SK-N-SH treated with all-trans-retinoic acid at 6 μM for 48 hours (cell line): ENCODE results near the gene WDR59.

Source experiments
- ATAC-seq: fragments of 200-7000 bp; cut with Tn5 transposase; 3 replicates; pipeline ENCODE4 v1.9.1; 2020; ENCODE audit warnings: mild to moderate bottlenecking, moderate library complexity
- ARNTL ChIP-seq: fragments of 450-650 bp; formaldehyde crosslinking; IDR thresholded peaks from 2 replicates; pipeline ENCODE4 v1.5.0; 2020; ENCODE audit warnings: low read depth, mild to moderate bottlenecking, moderate library complexity, borderline replicate concordance
- BACH2 ChIP-seq: fragments of 250-450 bp; sonication (Bioruptor Pico); IDR thresholded peaks from 2 replicates; pipeline ENCODE4 v1.9.0; 2021; ENCODE audit warnings: mild to moderate bottlenecking, borderline replicate concordance
- CSDC2 ChIP-seq: fragments of 250-450 bp; sonication (Bioruptor Pico); IDR thresholded peaks from 2 replicates; pipeline ENCODE4 v1.5.0; 2020; ENCODE audit warnings: mild to moderate bottlenecking, moderate library complexity
- ESRRG ChIP-seq: fragments of 250-450 bp; sonication (Bioruptor Pico); IDR thresholded peaks from 2 replicates; pipeline ENCODE4 v1.6.1; 2021; ENCODE audit warnings: mild to moderate bottlenecking
- GLIS3 ChIP-seq: fragments of 250-450 bp; sonication (Bioruptor Pico); IDR thresholded peaks from 2 replicates; pipeline ENCODE4 v1.5.0; 2020; ENCODE audit warnings: mild to moderate bottlenecking, moderate library complexity
- ISL1 ChIP-seq: fragments of 250-450 bp; sonication (Bioruptor Pico); IDR thresholded peaks from 2 replicates; pipeline ENCODE4 v2.1.2; 2022; ENCODE audit warnings: mild to moderate bottlenecking, moderate library complexity
- PPARA ChIP-seq: fragments of 250-450 bp; sonication (Bioruptor Pico); IDR thresholded peaks from 2 replicates; pipeline ENCODE4 v1.5.0; 2020; ENCODE audit warnings: mild to moderate bottlenecking, borderline replicate concordance
- RARB ChIP-seq: fragments of 250-450 bp; sonication (Bioruptor Pico); IDR thresholded peaks from 2 replicates; pipeline ENCODE4 v1.8.0; 2021; ENCODE audit warnings: mild to moderate bottlenecking, moderate library complexity
- SNAI2 ChIP-seq: fragments of 250-450 bp; sonication (Bioruptor Pico); IDR thresholded peaks from 2 replicates; pipeline ENCODE4 v1.5.0; 2020; ENCODE audit warnings: mild to moderate bottlenecking, moderate library complexity
- TCF4 ChIP-seq: fragments of 250-450 bp; sonication (Bioruptor Pico); IDR thresholded peaks from 2 replicates; pipeline ENCODE4 v1.8.0; 2021; ENCODE audit warnings: mild to moderate bottlenecking, moderate library complexity, borderline replicate concordance
- TSHZ2 ChIP-seq: fragments of 250-450 bp; sonication (Bioruptor Pico); IDR thresholded peaks from 2 replicates; pipeline ENCODE4 v1.5.0; 2020; ENCODE audit warnings: mild to moderate bottlenecking, moderate library complexity
- ZFP3 ChIP-seq: fragments of 250-450 bp; sonication (Bioruptor Pico); IDR thresholded peaks from 2 replicates; pipeline ENCODE4 v1.5.0; 2020; ENCODE audit warnings: mild to moderate bottlenecking, moderate library complexity
- ZFP30 ChIP-seq: fragments of 450-650 bp; formaldehyde crosslinking; IDR thresholded peaks from 2 replicates; pipeline ENCODE4 v1.5.0; 2022; ENCODE audit warnings: mild to moderate bottlenecking, moderate library complexity
- ZNF565 ChIP-seq: fragments of 450-650 bp; formaldehyde crosslinking; conservative IDR thresholded peaks from 2 replicates; pipeline ENCODE4 v1.5.0; 2020; ENCODE audit warnings: low read depth, mild to moderate bottlenecking, moderate library complexity
- ZNF8 ChIP-seq: fragments of 450-650 bp; formaldehyde crosslinking; IDR thresholded peaks from 2 replicates; pipeline ENCODE4 v1.5.0; 2020; ENCODE audit warnings: mild to moderate bottlenecking, moderate library complexity
- TF ChIP-seq, protein P1 (sequence below): fragments of 250-450 bp; sonication (Bioruptor Pico); IDR thresholded peaks from 2 replicates; pipeline ENCODE4 v1.5.1; 2021; ENCODE audit warnings: mild to moderate bottlenecking, moderate library complexity
- TF ChIP-seq, protein P2 (sequence below): fragments of 250-450 bp; sonication (Bioruptor Pico); IDR thresholded peaks from 2 replicates; pipeline ENCODE4 v1.8.0; 2021; ENCODE audit warnings: low read depth, mild to moderate bottlenecking, moderate library complexity, borderline replicate concordance
- TF ChIP-seq, protein P3 (sequence below): fragments of 250-450 bp; sonication (Bioruptor Pico); IDR thresholded peaks from 2 replicates; pipeline ENCODE4 v1.5.1; 2020; ENCODE audit warnings: low read depth, mild to moderate bottlenecking, moderate library complexity
- TF ChIP-seq, protein P4 (sequence below): fragments of 250-450 bp; sonication (Bioruptor Pico); IDR thresholded peaks from 2 replicates; pipeline ENCODE4 v1.8.0; 2020; ENCODE audit warnings: mild to moderate bottlenecking, moderate library complexity, borderline replicate concordance

Gene WDR59

GRCh38 chr16:74868035-74868434, 116.9 kb downstream of the WDR59 start:
- TF ChIP-seq GLIS3 (CRISPR knock-in tag), result no peak
- no peak for TF ChIP-seq ZFP3 (CRISPR knock-in tag)
- TF ChIP-seq ZNF8 (CRISPR knock-in tag), result no peak
- no peak for TF ChIP-seq ESRRG (CRISPR knock-in tag)
- TF ChIP-seq PPARA (CRISPR knock-in tag), result no peak
- TF ChIP-seq ZFP30, result no peak
- no peak for TF ChIP-seq CSDC2
- no peak for TF ChIP-seq ZNF565
- no peak for TF ChIP-seq BACH2 (CRISPR knock-in tag)
- no peak for TF ChIP-seq TCF4 (CRISPR knock-in tag)
- no peak for ATAC-seq

- TF ChIP-seq TSHZ2 (CRISPR knock-in tag), result no peak
- TF ChIP-seq, protein P1, sequence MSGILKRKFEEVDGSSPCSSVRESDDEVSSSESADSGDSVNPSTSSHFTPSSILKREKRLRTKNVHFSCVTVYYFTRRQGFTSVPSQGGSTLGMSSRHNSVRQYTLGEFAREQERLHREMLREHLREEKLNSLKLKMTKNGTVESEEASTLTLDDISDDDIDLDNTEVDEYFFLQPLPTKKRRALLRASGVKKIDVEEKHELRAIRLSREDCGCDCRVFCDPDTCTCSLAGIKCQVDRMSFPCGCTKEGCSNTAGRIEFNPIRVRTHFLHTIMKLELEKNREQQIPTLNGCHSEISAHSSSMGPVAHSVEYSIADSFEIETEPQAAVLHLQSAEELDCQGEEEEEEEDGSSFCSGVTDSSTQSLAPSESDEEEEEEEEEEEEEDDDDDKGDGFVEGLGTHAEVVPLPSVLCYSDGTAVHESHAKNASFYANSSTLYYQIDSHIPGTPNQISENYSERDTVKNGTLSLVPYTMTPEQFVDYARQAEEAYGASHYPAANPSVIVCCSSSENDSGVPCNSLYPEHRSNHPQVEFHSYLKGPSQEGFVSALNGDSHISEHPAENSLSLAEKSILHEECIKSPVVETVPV, result no peak
- no peak for TF ChIP-seq ZFP3 (CRISPR knock-in tag)
- TF ChIP-seq, protein P2, sequence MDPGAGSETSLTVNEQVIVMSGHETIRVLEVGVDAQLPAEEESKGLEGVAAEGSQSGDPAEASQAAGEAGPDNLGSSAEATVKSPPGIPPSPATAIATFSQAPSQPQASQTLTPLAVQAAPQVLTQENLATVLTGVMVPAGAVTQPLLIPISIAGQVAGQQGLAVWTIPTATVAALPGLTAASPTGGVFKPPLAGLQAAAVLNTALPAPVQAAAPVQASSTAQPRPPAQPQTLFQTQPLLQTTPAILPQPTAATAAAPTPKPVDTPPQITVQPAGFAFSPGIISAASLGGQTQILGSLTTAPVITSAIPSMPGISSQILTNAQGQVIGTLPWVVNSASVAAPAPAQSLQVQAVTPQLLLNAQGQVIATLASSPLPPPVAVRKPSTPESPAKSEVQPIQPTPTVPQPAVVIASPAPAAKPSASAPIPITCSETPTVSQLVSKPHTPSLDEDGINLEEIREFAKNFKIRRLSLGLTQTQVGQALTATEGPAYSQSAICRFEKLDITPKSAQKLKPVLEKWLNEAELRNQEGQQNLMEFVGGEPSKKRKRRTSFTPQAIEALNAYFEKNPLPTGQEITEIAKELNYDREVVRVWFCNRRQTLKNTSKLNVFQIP, result no peak
- no peak for TF ChIP-seq ARNTL (CRISPR knock-in tag)
- no peak for TF ChIP-seq ISL1 (CRISPR knock-in tag)
- no peak for TF ChIP-seq ZFP30
- TF ChIP-seq, all 23 proteins: peak for 0
- ATAC-seq, result no peak
Observed at GRCh38 chr16:74867281-74867849, 117.6 kb downstream of the WDR59 start.

- TF ChIP-seq, protein P1, result no peak
- TF ChIP-seq ZNF565 (no peak), PPARA (CRISPR knock-in tag) (no peak), ISL1 (CRISPR knock-in tag) (no peak), ARNTL (CRISPR knock-in tag) (no peak), TSHZ2 (CRISPR knock-in tag) (no peak), ZFP30 (no peak), ZFP3 (CRISPR knock-in tag) (no peak), TCF4 (CRISPR knock-in tag) (no peak), SNAI2 (CRISPR knock-in tag) (no peak), RARB (CRISPR knock-in tag) (no peak), ESRRG (CRISPR knock-in tag) (no peak)
- TF ChIP-seq, protein P2, result no peak
- TF ChIP-seq, protein P3, sequence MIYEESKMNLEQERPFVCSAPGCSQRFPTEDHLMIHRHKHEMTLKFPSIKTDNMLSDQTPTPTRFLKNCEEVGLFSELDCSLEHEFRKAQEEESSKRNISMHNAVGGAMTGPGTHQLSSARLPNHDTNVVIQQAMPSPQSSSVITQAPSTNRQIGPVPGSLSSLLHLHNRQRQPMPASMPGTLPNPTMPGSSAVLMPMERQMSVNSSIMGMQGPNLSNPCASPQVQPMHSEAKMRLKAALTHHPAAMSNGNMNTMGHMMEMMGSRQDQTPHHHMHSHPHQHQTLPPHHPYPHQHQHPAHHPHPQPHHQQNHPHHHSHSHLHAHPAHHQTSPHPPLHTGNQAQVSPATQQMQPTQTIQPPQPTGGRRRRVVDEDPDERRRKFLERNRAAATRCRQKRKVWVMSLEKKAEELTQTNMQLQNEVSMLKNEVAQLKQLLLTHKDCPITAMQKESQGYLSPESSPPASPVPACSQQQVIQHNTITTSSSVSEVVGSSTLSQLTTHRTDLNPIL (CRISPR knock-in tag), result no peak
- TF ChIP-seq, protein P4, sequence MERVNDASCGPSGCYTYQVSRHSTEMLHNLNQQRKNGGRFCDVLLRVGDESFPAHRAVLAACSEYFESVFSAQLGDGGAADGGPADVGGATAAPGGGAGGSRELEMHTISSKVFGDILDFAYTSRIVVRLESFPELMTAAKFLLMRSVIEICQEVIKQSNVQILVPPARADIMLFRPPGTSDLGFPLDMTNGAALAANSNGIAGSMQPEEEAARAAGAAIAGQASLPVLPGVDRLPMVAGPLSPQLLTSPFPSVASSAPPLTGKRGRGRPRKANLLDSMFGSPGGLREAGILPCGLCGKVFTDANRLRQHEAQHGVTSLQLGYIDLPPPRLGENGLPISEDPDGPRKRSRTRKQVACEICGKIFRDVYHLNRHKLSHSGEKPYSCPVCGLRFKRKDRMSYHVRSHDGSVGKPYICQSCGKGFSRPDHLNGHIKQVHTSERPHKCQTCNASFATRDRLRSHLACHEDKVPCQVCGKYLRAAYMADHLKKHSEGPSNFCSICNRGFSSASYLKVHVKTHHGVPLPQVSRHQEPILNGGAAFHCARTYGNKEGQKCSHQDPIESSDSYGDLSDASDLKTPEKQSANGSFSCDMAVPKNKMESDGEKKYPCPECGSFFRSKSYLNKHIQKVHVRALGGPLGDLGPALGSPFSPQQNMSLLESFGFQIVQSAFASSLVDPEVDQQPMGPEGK (CRISPR knock-in tag), result no peak
- ATAC-seq, result no peak
Observed at GRCh38 chr16:74865922-74866598, 118.9 kb downstream of the WDR59 start.
